Measurements from ENCODE around the gene GPNMB.

Gene GPNMB

DNA sequence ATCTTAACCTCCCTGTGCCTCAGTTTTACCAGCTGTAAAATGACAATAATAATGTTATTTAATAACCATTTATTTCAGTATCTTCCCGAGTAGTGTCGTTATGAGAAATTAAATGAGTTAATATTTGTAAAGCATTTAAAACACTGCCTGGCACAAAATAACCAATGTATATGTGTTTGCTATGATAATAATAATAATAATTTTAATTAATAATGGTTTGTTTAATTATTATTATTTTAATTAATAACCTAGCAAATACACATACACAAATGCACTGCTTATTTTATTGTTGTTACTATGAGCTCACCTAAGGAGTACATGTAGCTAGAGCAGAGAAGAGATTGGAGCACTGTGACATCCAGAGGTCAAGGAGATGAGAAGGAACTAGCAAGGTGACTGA is 18.2 kb upstream of the GPNMB start:
- DNase-seq (ENCODE audit: low read depth in 1 of 2, low spot score in 1 of 2), result no peak

DNA sequence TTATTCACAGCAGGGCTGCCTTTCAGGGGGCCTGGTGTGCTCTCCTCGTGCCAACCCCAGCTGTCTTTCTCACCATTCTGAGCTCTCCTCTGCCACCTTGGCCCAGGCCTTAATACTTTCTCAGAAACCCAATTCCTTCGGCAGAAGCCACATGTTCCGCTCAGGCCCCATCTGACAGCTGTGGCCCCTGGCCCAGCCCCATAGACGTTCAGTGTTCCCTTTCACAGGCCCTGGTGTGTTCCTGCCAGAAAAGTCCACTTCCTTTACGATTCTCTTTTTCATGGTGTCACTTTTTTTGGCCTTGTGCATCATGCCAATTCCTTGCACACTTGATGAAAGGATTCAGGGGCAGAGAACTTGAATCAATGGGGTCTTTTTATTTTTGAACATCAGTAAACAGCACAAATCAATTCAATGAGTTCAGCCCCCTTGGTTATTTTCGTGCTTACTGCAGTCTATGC is 15.9 kb upstream of the GPNMB start:
- DNase-seq (ENCODE audit: low read depth in 1 of 2, low spot score in 1 of 2), result no peak

- no peak for DNase-seq (ENCODE audit: low read depth in 1 of 2, low spot score in 1 of 2)
Measured at GRCh38 chr7:23232966-23233365, 13.6 kb upstream of the GPNMB start.

- DNase-seq (ENCODE audit: low read depth in 1 of 2, low spot score in 1 of 2), result no peak
Measured at GRCh38 chr7:23234569-23235296, 11.8 kb upstream of the GPNMB start.

GRCh38 chr7:23235813-23236221 is 10.8 kb upstream of the GPNMB start:
- no peak for DNase-seq (ENCODE audit: low read depth in 1 of 2, low spot score in 1 of 2)

GRCh38 chr7:23237000-23237399 is 9.6 kb upstream of the GPNMB start:
- DNase-seq (ENCODE audit: low read depth in 1 of 2, low spot score in 1 of 2), result no peak

GRCh38 chr7:23238983-23239652 is 7.5 kb upstream of the GPNMB start:
- DNase-seq (ENCODE audit: low read depth in 1 of 2, low spot score in 1 of 2), result no peak

- DNase-seq (ENCODE audit: low read depth in 1 of 2, low spot score in 1 of 2), result no peak
Measured at GRCh38 chr7:23239698-23240097, 6.9 kb upstream of the GPNMB start.

DNA sequence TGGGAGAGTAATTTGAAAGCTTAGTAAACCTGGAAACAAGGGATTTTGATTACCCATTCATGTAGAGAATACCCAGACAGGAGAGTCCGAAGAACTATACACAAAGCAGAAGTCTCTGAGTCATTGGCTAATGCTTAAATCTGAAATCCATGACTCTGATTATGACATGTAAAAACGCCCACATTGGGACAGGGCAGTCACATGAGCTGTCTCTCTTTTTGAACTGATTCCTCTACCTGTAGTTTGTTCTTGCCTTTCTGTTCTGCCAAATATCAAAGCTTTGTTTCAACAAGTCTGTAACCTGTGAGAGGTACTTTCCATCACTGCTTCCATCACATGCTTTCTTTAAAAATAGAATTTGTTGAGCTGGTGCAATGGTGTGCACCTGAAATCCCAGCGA is 4.3 kb upstream of the GPNMB start:
- no peak for DNase-seq (ENCODE audit: low read depth in 1 of 2, low spot score in 1 of 2)

GRCh38 chr7:23242935-23243334 is 3.6 kb upstream of the GPNMB start:
- DNase-seq (ENCODE audit: low read depth in 1 of 2, low spot score in 1 of 2), result no peak

- no peak for DNase-seq (ENCODE audit: low read depth in 1 of 2, low spot score in 1 of 2)
Measured at GRCh38 chr7:23247046-23247602, 549 bp downstream of the GPNMB start.

GRCh38 chr7:23247603-23248335 is 1.2 kb downstream of the GPNMB start:
- no peak for DNase-seq (ENCODE audit: low read depth in 1 of 2, low spot score in 1 of 2)

- no peak for DNase-seq (ENCODE audit: low read depth in 1 of 2, low spot score in 1 of 2)
Measured at GRCh38 chr7:23249486-23249885, 2.9 kb downstream of the GPNMB start.

DNA sequence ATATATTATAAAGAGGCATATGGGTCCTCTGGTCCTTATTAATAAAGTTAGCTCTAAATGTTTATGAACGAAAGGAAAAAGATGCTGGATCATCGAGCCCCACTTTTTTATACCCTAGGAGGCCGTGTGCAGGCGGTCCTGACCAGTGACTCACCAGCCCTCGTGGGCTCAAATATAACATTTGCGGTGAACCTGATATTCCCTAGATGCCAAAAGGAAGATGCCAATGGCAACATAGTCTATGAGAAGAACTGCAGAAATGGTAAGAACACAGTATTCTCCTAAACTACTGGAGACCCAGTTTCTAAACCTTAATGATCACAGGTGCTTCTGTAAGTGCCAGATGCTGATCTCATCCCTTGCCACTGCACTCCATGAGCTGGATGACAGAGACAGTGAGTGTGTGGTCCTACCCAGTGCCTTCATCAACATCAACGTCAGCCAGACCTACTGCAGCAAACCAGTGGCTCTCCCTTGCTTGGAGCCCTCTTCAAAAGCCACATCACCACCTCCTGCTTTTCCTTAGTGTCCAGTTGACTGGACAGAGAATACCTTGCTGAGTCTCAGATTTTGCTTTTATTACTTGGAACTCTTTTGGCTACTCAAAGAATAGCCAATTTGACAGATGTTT is 7.6 kb downstream of the GPNMB start:
- no peak for DNase-seq (ENCODE audit: low read depth in 1 of 2, low spot score in 1 of 2)

- DNase-seq (ENCODE audit: low read depth in 1 of 2, low spot score in 1 of 2), result no peak
Measured at GRCh38 chr7:23256731-23257130, 10.2 kb downstream of the GPNMB start.

GRCh38 chr7:23260371-23260770 is 13.8 kb downstream of the GPNMB start:
- DNase-seq (ENCODE audit: low read depth in 1 of 2, low spot score in 1 of 2), result no peak

DNA sequence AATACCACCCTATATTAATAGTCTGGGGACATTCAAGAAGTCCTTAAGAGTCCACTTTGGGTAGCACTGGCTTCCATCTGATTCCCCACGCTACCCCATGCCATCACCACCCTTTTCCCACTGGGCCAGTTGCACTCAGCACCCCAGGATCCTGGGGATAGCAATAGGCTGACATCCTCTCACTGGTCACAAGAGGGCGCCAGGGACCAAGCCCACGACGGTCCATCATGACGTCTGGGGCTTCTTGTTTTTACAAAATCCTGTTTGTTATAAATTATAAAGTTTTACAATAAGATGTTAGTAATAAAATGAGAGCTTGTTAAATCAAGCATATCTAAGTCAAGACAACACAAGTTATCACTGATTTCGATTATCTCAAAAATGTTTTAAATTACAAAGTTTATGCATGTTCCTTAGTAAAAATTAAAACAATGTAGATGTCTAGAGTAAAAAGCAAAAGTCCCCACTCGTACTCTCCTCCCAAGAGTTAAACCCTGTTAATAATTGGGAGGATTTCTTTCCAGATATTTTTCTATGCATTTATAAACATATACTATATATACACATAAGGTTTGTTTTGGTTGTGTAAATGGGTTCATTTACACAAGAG is 15.4 kb downstream of the GPNMB start:
- peak in 1 of 2 donors; percentile 21 for DNase-seq (ENCODE audit: low read depth in 1 of 2, low spot score in 1 of 2)

DNA sequence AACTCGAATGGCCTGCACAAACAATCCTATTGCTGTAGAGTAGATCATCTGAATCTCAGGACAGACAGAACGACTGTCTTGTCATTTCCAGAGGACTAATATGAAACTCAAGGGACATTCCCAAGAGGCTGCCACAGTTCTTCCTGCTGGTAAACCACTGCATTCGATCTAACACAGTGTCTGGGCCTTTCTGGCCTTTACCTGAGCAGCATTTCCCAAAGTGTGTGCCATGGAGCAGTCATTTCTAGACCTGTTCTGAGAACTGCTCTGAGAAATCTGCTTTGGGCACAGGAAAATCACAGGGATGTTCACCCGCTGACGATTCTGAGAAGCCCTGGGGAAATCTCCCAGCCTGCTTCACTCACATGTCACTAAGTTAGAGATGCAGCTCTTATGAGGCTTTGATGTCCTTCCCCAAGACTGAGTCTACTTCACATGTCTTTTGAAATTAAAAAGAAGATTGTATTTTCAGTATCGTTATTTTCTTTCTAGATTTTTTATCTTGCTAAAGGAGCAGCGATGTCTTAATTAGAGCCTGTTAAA is 18.4 kb downstream of the GPNMB start:
- no peak for DNase-seq (ENCODE audit: low read depth in 1 of 2, low spot score in 1 of 2)

DNA sequence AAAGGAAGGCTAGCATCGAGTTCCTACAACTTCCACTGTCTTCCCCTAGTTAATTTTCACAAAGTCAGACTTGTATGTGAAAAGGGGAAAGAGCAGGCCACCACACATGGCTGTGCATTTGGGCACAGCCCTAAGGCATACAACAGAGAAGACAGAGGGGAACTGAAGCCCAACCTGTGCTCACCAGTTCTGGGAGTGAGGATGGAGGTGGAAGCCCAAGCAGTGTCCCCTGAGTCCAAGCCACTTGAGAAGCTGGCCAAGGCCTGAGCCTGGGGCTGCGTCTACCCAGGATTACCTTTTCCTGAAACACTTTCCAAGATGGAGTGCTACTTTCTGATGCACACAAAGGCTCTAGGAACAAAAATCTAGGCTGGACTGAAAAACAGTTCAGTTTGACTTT is 20.3 kb downstream of the GPNMB start:
- no peak for DNase-seq (ENCODE audit: low read depth in 1 of 2, low spot score in 1 of 2)

- no peak for DNase-seq (ENCODE audit: low read depth in 1 of 2, low spot score in 1 of 2)
Measured at GRCh38 chr7:23267357-23267756, 20.8 kb downstream of the GPNMB start.

- DNase-seq (ENCODE audit: low read depth in 1 of 2, low spot score in 1 of 2), result no peak
Measured at GRCh38 chr7:23268167-23268566, 21.6 kb downstream of the GPNMB start.
